NCI-H510A (cell line): ENCODE results near the gene SOX5.

Experiments
- DNase-seq: peaks from one replicate; lab custom pipeline; 2025; lab: John Stamatoyannopoulos, UW

The SOX5 gene

GRCh38 chr12:23949348-23950209 lies at the start of gene SOX5:
TSS of gene SOX5 (minus strand) at chr12:23949670. CDS start at chr12:23949601, 69 bp downstream.
- no peak for DNase-seq

GRCh38 chr12:23987046-23987445 lies 37.6 kb upstream of the SOX5 start:
- no peak for DNase-seq

- DNase-seq, result no peak
Measured at GRCh38 chr12:23980826-23981225, 31.4 kb upstream of the SOX5 start.

- no peak for DNase-seq
Measured at GRCh38 chr12:23964812-23965211, 15.3 kb upstream of the SOX5 start.

GRCh38 chr12:23959826-23960225 lies 10.4 kb upstream of the SOX5 start:
- DNase-seq, result no peak

GRCh38 chr12:23954332-23954731 lies 4.9 kb upstream of the SOX5 start:
- no peak for DNase-seq

- DNase-seq, result no peak
Measured at GRCh38 chr12:23952071-23952470, 2.6 kb upstream of the SOX5 start.

- DNase-seq, result no peak
Measured at GRCh38 chr12:23950775-23951451, 1.4 kb upstream of the SOX5 start.

GRCh38 chr12:23950210-23950774 lies 822 bp upstream of the SOX5 start:
- no peak for DNase-seq

GRCh38 chr12:23948291-23948690 lies 1.2 kb downstream of the SOX5 start:
- DNase-seq, result no peak

GRCh38 chr12:23947395-23947794 lies 2.1 kb downstream of the SOX5 start:
- DNase-seq, result no peak

GRCh38 chr12:23945249-23945648 lies 4.2 kb downstream of the SOX5 start:
- no peak for DNase-seq

- no peak for DNase-seq
Measured at GRCh38 chr12:23944067-23944466, 5.4 kb downstream of the SOX5 start.

- no peak for DNase-seq
Measured at GRCh38 chr12:23942841-23943240, 6.6 kb downstream of the SOX5 start.

- DNase-seq, result no peak
Measured at GRCh38 chr12:23941780-23942179, 7.7 kb downstream of the SOX5 start.

GRCh38 chr12:23938422-23938821 lies 11.0 kb downstream of the SOX5 start:
- DNase-seq, result no peak

- DNase-seq, result no peak
Measured at GRCh38 chr12:23931176-23931575, 18.3 kb downstream of the SOX5 start.

- no peak for DNase-seq
Measured at GRCh38 chr12:23930599-23930998, 18.9 kb downstream of the SOX5 start.

- no peak for DNase-seq
Measured at GRCh38 chr12:23929906-23930305, 19.6 kb downstream of the SOX5 start.

GRCh38 chr12:23927907-23928306 lies 21.6 kb downstream of the SOX5 start:
- no peak for DNase-seq

GRCh38 chr12:23921099-23921856 lies 28.2 kb downstream of the SOX5 start:
- no peak for DNase-seq

- no peak for DNase-seq
Measured at GRCh38 chr12:23911574-23911973, 37.9 kb downstream of the SOX5 start.
